GM19452 (cell line): ENCODE results near the gene VSIG8.

Experiments
- ATAC-seq: cut with Tn5 transposase; IDR thresholded peaks from one replicate; pipeline ENCODE4 v1.9.1; 2021; ENCODE audit not compliant: unreplicated experiment

VSIG8 gene

DNA sequence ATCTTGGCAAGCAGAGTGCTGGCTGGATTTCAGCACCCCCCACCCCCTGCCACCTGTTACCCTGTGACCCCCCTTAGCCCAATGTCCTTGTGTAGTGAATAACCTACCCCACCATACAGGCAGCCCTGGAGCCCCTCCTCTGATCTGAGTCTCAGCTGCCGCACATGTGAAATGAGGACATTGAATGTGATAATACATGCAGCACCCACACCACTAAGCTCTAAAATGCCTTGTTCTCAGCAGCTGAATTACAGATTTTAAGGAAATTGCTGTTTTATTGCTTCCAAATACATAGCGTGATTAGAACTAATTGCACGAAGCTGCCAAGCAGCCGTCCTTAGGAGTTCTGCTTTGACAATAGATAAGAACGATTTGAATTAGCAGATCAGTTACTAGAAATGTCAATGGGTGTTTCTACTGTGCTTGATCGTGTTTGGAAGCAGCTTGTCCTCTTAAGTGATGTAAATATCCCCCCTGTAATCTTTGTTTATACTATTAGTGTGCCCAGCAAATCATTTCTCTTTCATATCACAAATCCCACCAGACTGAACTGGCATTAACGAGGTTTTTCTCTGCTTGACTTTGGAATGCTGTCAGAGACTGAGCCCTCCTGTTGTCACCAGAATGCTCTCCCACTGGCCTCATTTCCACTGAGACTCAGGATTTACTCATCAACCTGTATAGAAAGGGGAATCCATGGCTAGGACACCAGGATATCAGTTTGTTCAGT, 30.9 kb downstream of the VSIG8 start:
- ATAC-seq: no peak

DNA sequence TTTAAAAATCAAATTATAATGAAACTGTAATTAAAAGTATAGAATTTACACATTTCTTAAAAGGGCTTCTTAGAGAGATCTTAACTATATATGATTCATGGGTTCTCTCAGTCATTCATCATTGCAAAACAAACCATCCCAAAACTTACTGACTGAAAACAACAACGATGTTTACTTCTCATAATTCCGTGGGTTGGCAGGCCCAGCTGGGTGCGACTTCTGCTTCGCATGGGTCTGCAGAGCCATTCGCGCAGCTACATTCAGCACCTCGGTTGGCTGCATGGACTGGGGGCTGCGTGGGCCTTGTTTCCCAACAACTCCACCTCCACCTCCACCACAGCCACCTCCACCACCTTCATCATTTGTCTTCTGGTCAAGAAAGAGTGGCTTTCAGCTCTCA, 31.7 kb downstream of the VSIG8 start:
- no peak for ATAC-seq

DNA sequence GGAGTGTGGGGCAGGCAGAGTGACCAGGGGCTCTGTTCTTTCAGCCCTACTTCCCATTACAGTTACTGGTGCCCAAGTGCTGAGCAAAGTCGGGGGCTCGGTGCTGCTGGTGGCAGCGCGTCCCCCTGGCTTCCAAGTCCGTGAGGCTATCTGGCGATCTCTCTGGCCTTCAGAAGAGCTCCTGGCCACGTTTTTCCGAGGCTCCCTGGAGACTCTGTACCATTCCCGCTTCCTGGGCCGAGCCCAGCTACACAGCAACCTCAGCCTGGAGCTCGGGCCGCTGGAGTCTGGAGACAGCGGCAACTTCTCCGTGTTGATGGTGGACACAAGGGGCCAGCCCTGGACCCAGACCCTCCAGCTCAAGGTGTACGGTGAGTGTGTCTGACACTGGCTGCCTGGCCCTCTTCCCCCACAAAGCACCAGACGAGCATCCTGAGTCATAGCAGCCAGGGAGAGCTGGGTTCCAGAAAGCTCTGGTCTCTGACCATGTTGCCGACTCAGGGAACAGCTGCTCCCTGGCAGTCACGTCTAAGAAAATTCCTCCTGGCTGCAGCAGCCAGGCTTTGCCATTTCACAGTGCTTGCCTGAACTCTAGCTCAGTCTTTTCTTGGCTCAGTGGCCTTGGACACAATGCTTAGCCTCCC, 32.5 kb downstream of the VSIG8 start:
- no peak for ATAC-seq

DNA sequence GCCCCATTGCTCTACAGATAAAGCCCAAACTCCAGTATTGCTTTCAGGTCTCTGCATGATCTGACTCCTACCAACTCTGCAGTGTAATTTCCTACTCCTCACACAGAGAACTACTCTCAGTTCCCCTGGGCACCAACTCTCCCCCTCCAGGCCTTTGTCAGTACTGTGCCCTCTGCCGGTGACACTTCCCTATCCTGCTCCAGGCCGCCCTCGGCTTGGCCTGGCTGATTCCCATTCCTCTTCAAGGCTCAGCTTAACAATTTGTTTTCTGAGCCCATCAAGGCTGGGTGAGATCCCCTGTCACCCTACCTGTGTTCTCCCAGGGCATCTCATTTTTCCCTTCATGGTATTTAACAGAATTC, 33.2 kb downstream of the VSIG8 start:
- peak; percentile 55 for ATAC-seq

DNA sequence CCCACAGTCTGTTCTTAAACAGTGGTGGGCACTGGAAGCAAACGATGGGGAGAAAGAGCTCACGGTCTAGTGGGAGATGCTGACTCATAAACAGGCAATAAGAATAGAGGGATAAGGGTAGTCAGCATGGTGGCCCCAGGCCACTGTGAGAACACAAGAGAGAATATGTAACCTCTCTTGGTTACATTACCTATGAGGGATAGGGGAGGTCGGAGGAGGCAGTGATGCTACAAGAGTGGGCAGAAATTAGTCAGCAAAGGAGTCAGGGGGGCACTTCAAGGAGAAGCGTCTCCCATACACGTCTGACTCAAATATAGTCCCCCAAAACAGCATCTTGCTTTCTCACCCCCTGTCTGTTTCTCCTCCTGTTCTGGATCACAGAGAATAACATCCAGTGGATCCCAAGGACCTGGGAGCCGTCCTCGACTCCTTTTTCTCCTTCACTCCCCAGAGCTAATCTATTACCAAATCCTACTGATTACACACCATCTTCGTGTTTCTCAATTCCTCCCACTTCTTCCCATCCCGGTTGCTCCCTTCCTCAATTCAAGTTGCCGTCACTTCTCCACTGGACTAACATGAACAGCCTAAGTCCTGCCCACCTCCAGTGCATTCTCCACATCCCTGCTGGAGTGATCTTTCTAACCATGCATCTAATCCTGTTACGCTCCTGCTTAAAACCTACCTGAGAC, 33.7 kb downstream of the VSIG8 start:
- ATAC-seq: no peak

DNA sequence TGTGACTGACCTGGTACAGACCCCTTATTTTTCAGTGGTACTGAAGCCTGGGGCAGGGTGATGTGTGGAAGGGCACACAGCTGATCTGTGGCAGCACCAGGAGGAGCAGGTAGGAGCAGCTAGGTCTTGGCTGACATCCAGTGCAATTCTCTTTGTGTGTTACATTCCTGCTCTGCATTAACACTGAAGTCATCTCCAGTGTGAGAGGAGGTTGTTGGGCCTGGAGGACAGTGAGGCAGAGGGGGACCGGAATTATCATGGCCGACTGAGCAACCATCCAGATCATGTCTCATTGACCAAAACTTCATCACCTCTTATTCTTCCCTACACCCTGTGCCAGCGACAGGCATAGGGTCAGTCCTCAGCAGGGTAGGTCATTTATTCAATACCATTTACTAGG, 34.3 kb downstream of the VSIG8 start:
- no peak for ATAC-seq

DNA sequence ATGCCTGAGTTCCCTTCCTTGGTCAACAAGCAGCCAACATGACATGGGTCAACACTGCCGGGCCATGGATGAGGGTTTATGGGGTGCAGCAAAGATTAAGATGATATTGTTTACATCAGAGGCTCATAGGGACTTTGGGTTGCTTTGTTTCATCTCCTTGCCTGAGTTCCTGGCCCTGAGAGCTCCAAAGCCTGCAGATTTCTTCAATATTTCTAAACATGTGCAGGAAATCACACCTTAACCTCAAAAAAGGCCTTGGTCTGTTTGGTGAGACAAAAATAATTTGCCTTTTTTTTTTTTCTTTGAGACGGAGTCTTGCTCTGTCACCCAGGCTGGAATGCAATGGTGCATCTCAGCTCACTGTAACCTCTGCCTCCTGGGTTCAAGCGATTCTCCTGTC, 34.9 kb downstream of the VSIG8 start:
- no peak for ATAC-seq

DNA sequence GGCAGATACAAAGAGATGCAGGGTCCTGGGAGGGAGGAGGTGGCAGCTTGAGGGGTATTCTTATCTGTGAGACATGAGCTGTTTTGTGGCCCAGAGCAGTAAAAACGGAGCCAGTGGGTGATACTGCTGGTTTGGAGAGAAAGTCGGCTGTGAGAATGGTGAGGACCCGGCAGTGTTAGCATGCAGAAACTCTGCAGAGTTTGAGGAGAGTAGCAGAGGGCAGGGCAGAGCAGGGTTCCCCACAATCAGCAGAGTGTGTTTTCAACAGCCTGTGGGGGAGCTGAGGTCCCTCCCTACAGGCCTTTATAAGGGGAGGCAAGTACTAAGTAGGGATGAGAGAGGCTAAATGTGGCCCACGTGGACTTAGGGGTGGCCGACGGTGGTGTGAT, 35.4 kb downstream of the VSIG8 start:
- ATAC-seq: no peak

DNA sequence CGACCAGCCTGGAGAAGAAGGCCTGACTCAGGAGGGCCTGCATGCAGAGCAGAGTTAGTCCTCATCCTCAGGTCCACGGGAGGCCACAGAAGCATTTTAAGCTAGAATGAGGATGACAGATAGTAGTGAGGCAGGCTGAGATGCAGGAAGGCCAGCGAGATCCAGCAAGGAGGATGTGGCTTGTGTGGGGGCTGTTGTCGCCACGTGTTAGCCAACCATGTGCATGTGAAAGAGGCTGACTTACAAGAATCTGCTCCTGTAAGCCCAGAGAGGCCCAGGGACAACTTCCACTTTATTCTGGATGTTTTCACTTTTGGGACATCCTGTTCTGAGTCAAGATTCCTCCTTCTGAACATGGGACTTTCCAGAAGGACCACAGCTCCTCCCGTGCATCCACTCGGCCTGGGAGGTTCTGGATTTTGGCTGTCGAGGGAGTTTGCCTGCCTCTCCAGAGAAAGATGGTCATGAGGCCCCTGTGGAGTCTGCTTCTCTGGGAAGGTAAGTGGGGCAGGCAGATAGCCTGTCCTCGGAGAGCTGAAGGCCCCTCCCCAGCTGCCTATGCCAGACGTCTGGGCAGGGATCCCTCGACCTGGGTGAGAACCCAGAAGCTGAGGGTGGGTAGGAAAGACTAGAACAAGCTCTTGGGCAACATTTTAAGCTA, 35.9 kb downstream of the VSIG8 start, which contains the start of gene SLAMF8:
TSS of gene SLAMF8 (plus strand) at position 433 of the 661 bp plus-strand sequence. CDS start at position 459, 26 bp downstream.
- ATAC-seq: no peak

DNA sequence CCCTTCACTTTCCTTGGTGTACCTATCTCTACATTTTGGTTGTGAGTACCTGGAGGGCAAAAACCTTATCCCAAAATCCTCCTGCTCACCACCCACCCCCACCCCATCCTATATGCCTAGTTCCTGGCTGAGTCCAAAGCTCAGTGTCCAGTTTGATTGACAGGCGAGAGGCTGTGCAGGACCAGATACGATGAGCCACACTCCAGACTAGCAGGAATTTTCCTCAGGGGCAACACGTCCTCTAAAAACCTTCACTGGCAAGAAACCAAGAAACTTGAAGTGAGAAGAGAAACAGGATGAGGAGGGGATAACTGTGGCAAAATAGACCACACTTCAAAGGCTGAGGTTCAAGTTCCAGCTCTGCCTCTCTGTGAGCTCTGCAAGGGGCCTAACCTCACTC, 36.9 kb downstream of the VSIG8 start:
- no peak for ATAC-seq

DNA sequence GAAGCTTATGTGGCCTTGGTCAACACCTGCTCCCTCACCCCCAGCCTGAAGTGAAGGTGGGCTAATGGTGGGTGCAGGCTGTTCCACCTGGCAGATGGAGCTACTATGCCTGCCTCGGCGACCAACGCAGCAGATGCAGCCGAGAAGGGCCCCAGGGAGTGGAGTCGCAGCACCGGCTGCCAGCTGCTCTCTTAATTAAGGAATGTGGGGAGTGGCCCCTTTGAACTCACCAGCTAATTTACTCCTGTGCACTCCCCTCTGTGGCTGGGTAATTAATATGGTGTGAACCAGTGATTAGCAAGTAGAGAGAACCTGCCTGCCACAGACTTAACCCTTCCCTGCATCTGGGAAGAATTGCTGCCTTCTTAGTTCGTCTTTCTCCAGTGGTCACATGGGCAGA, 39.1 kb downstream of the VSIG8 start:
- ATAC-seq: no peak

DNA sequence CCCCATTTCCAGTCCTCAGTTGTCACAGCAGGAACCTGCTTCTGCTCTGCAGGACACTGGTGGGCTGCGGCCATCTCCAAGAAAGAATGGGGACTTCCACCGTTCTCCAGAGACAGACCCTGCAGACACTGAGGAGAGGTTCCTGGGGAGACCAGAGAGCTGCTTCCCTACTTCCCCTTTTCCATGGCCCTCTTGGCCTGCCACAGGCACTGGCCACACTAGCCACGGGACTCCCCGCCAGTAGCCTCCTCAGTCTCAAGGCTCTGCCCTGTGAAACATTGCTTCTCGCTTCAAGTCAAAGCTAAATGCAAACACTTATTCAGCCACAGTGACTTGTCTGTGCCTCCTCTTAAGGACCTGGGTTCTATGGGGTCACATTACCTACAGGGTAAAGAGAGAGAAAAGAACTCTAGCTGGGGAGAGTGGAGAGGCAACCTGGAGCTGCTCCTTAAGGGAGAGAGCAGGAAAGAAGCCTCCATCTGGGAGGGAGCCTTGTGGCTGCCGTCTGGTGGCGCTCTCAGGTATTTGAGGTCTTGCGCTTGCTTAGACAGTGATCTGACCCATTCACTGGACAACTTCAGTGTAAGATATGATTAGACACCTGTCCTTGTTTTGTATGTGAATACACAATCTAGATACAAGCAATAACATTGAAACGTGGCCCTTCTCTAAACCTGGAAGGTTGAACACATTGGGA, 41.1 kb downstream of the VSIG8 start:
- ATAC-seq: peak; percentile 48

DNA sequence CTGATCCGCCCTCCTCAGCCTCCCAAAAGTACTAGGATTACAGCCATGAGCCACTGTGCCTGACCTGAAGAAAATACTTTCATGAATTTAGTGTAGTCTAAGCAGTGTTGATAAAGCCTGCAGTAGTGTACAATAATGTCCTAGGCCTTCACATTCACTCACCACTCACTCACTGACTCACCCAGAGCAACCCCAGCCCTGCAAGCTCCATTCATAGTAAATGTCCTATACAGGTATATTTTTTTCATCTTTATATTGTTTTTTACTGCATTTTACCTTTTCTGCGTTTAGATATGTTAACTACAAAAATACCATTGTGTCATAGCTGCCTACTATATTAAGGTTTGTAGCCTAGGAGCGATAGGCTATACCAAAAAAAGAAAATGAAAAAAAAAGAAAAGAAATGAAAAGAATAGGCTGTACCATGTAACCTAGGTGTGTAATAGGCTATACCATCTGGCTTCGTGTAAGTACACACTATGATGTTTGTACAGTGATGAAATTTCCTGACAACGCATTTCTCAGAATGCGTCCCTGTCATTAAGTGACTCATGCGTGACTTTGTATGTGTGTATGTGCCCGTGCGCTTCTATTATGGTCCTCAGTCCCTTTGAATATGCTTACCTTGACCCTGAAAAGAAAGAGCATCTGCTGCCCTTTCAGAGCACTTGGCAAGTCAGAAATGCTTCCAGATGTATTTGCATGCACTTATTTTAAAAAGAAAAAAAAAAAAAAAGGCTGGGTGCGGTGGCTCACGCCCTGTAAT, 45.0 kb downstream of the VSIG8 start:
- no peak for ATAC-seq

DNA sequence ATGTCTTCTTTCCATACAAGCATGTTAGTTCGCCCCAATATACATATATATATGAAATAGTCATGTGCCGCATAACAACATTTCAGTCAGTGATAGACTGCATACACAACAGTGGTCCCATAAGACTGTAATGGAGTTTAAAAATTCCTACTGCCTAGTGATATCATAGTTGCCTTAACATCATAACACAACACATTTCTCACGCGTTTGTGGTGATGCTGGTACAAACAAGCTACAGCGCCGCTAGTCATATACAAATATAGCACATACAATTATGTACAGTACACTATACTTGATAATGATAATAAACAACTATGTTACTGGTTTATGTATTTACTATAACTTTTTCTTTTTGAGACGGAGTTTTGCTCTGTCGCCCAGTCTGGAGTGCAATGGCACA, 46.5 kb downstream of the VSIG8 start:
- no peak for ATAC-seq

DNA sequence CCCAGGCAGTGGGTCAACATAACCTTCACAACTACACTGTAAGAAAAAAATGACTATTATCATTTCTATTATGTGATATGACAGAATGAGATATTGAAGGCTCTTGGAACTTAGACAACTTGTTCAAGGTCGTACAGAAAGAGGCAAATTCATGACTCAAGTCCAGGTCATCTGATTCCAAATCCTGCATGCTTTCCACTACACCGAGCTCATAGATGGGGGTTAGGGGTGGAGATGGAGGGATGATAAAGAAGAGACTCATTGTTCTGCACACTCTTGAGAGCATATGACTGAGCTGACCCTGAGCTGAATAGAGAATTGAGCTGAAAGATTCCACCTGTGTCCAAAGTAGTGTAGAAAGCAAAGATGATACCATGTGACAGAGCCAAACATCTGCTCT, 57.5 kb downstream of the VSIG8 start:
- no peak for ATAC-seq
